Measurements from ENCODE around the gene CAMK2N1.

Gene CAMK2N1

DNA sequence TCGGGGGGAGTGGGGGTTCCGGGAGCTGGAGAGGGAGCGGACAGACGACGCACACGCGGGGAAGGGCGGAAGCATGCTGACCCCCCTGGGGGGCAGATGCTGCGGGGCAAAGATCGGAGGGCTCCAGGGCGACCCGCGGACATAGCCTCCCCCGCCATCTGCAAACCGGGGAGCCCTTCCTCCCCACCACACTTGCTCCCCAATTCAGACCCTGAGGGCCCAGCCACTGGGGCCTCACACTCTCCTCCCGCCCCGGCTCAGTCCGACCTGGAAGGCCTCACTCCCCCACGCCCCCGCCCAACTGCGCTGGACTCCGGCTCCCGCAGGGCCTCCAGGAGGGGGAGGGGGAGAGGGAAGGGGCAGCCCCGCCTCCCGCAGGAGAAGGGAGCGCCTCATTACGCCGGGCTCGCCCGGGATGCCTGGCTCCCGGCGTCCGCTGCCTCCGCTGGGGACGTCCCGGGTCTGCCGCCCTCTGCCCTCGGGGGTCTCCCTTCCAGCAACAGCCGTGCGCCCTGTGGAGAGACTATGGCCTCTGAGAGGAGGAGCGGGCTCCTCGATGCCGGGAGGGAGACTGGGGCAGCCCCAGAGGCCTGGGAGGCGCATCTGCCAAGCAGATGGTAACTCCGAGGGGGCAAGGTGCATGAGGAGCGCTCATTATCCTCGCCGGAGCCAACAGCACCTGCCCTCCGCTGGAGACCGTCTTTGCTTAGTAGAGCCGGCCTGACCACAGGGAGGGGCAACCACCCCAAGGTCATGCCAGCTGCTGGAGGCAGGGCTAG, 636 bp upstream of the CAMK2N1 start:
- H3K27ac ChIP-seq: peak overlapping the region; percentile 98
- TF ChIP-seq CTCF (conservative IDR thresholded peaks at IDR 0.05): no peak

GRCh38 chr1:20484519-20485462, 1.2 kb downstream of the CAMK2N1 start:
- H3K27ac ChIP-seq: peak overlapping the region; percentile 98
- TF ChIP-seq CTCF (conservative IDR thresholded peaks at IDR 0.05): no peak; the same call in 1 of the 2 replicates

- TF ChIP-seq CTCF (conservative IDR thresholded peaks at IDR 0.05): peak; percentile 57
- peak overlapping the region; percentile 98 for H3K27ac ChIP-seq
Measured at GRCh38 chr1:20483833-20484518, 2.0 kb downstream of the CAMK2N1 start.

DNA sequence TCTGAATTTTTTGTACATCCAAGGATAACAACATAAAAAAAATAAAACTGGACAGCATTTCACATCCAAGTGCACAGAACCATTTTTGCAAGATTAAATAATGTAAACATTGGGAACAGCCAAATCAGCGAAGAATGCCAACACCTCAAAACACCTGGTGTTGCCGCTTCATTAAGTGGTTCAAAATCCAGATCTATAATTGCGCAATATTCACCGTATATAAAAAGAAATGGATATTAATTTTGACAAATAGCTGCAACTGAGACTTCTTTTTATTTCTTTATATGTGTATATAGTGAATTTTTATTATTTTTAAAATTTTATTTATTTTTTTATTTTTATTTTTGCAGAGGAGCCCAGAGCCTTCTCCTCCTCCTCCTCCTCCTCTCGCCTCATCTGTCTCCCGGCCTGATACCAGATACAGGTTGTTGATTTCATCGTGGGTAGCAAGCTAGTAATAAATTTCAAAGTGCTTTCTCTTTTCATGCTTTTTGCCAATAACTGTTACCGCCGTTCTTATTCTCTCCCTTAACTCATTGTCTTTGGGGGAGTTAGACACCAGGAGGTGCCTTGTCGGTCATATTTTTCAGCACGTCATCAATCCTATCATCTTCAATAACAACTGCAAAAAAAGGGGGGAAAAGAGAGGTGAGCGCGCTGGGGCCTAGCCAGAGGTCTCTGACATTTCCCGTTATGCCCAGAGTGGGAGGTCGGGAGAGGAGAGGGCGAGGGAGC, 2.7 kb downstream of the CAMK2N1 start:
- no peak for TF ChIP-seq CTCF (conservative IDR thresholded peaks at IDR 0.05)
- peak overlapping the region; percentile 98 for H3K27ac ChIP-seq

DNA sequence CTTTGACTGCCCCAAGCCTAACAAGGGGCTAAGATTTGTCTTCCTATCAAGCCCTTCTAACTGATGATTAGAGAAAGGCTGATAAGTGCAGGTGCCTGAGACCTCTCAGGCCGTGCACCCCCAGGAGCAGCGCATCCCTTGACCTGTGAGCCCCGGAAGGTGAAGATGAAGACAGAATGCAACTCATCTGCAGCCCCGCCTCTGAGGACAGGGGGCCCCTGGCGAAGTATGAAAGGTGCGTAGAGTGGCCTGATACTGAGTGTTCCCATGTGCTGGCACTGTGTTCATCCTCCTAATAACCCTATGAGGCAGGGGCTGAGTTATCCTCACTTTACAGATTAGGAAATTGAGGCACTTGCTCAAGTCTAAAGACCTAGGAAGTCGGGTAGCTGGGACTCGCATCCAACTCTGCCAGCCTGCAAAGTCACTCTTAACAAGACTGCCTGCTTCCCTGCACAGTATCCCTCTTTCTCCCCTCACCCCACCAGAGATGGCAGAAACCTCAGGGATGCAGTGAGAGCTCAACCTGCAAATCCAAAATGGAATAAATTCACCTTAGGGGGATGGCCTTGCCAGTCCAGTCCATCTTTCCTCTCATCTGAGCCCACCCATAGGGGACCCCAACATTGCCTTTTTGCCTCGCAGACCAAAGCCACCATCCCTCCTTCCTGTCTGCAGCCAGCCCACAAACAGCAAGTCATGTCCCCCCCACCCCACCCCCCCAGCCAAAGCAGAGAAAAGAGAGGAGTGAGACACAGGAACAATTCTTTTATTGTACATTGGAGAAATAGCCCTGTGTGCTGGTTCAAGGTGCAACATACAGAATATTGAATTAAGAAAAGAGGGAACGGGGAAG, 4.1 kb downstream of the CAMK2N1 start:
- no peak for TF ChIP-seq CTCF (conservative IDR thresholded peaks at IDR 0.05)
- H3K27ac ChIP-seq: peak overlapping the region; percentile 98

- H3K27ac ChIP-seq: peak overlapping the region; percentile 98
Measured at GRCh38 chr1:20480951-20481617, 4.9 kb downstream of the CAMK2N1 start.

More at GRCh38 chr1:20480951-20481617, 4.9 kb downstream of the CAMK2N1 start:
- TF ChIP-seq CTCF (conservative IDR thresholded peaks at IDR 0.05): no peak

All from VCaP (cell line).